Neural cell (in vitro differentiated cells): ENCODE results near the gene STX18. TPM values are rescaled to one million over a fixed set of nuclear protein-coding genes. Genes with fewer than 3 reads are reported as not detected.
"Not testable (repeated sequence)": the region's sequence is repeated elsewhere in the genome, so short reads cannot be mapped to it uniquely, and the experiment has no call there.

Experiments used
- H2AFZ ChIP-seq: fragments of 200-600, 300-800 bp; sonication (generic), shearing (Covaris generic); 2 replicates; pipeline ENCODE4 v1.6.0; 2014; ENCODE audit warnings: low read depth, mild to moderate bottlenecking, antibody characterized with exemption, low read length, moderate library complexity
- H3F3A ChIP-seq: fragments of 200-600 bp; shearing (Covaris generic); 2 replicates; pipeline ENCODE4 v1.6.1; 2016; ENCODE audit warnings: mild to moderate bottlenecking, moderate library complexity, mixed read lengths, antibody characterized with exemption, low read length; ENCODE audit not compliant: insufficient read depth, poor library complexity, severe bottlenecking
- H3K27ac ChIP-seq: fragments of 200-600, 300-800 bp; sonication (generic), shearing (Covaris generic); 2 replicates; pipeline ENCODE4 v1.5.1; 2014; ENCODE audit warnings: mild to moderate bottlenecking, low read length, moderate library complexity
- H3K27me3 ChIP-seq: fragments of 300-800, 200-600 bp; sonication (generic), shearing (Covaris generic); 2 replicates; pipeline ENCODE4 v1.6.0; 2014; ENCODE audit warnings: mild to moderate bottlenecking, low read depth, low read length, moderate library complexity; ENCODE audit not compliant: insufficient read depth
- H3K36me3 ChIP-seq: fragments of 300-800, 200-600 bp; sonication (generic), shearing (Covaris generic); 2 replicates; pipeline ENCODE4 v1.5.1; 2014; ENCODE audit warnings: mild to moderate bottlenecking, antibody characterized with exemption, low read length, moderate library complexity; ENCODE audit not compliant: insufficient read depth
- H3K4me2 ChIP-seq: fragments of 300-800, 200-600 bp; sonication (generic), shearing (Covaris generic); 2 replicates; pipeline ENCODE4 v1.6.0; 2014; ENCODE audit warnings: mild to moderate bottlenecking, low read length
- H3K4me3 ChIP-seq: fragments of 300-800, 200-600 bp; sonication (generic), shearing (Covaris generic); 2 replicates; pipeline ENCODE4 v1.5.1; 2014; ENCODE audit warnings: mild to moderate bottlenecking, low read length, moderate library complexity
- H3K79me2 ChIP-seq: fragments of 200-600 bp; shearing (Covaris generic); replicated peaks from 2 replicates; pipeline ENCODE4 v1.6.0; 2014; ENCODE audit warnings: mild to moderate bottlenecking, low read length, moderate library complexity; ENCODE audit not compliant: insufficient read depth
- H3K9ac ChIP-seq: fragments of 300-800, 200-600 bp; sonication (generic), shearing (Covaris generic); 2 replicates; pipeline ENCODE4 v1.6.1; 2016; ENCODE audit warnings: mild to moderate bottlenecking, low read length, mixed read lengths
- H3K9me2 ChIP-seq: fragments of 200-600 bp; shearing (Covaris generic); 2 replicates; pipeline ENCODE4 v1.6.1; 2016; ENCODE audit warnings: mild to moderate bottlenecking, low read length, mixed read lengths; ENCODE audit not compliant: insufficient read depth
- H3K9me3 ChIP-seq: fragments of 200-600, 300-800 bp; sonication (generic), shearing (Covaris generic); 2 replicates; pipeline ENCODE4 v1.6.1; 2016; ENCODE audit warnings: mild to moderate bottlenecking, mixed run types, low read length, moderate library complexity, mixed read lengths
- H4K20me1 ChIP-seq: fragments of 200-600 bp; shearing (Covaris generic); 2 replicates; pipeline ENCODE4 v1.6.1; 2016; ENCODE audit warnings: mild to moderate bottlenecking, mixed run types; ENCODE audit not compliant: insufficient read depth
- CTCF ChIP-seq: fragments of 450-650 bp; IDR thresholded peaks from 2 replicates; pipeline ENCODE4 v1.5.1; 2014; ENCODE audit warnings: antibody characterized with exemption, mild to moderate bottlenecking, moderate library complexity; ENCODE audit not compliant: poor library complexity, severe bottlenecking
- EP300 ChIP-seq: fragments of 450-650 bp; conservative IDR thresholded peaks from 2 replicates; pipeline ENCODE4 v1.6.1; 2014; ENCODE audit warnings: antibody characterized with exemption, mild to moderate bottlenecking, moderate library complexity; ENCODE audit not compliant: poor library complexity, severe bottlenecking
- EZH2 ChIP-seq: fragments of 200-600, 300-800 bp; shearing (Covaris generic), sonication (generic); IDR thresholded peaks from 2 replicates; pipeline ENCODE4 v1.6.1; 2014; ENCODE audit warnings: antibody characterized with exemption, low read length, borderline replicate concordance, mild to moderate bottlenecking; ENCODE audit not compliant: insufficient read depth, poor library complexity, severe bottlenecking
- MXI1 ChIP-seq: fragments of 450-650 bp; conservative IDR thresholded peaks from 2 replicates; pipeline ENCODE4 v1.6.1; 2014; ENCODE audit warnings: antibody characterized with exemption, mild to moderate bottlenecking; ENCODE audit not compliant: poor library complexity, severe bottlenecking
- POLR2AphosphoS5 ChIP-seq: IDR thresholded peaks from 2 replicates; pipeline ENCODE4 v1.6.1; 2012
- RAD21 ChIP-seq: fragments of 450-650 bp; conservative IDR thresholded peaks from 2 replicates; pipeline ENCODE4 v1.6.1; 2014; ENCODE audit warnings: antibody characterized with exemption, mild to moderate bottlenecking, moderate library complexity
- REST ChIP-seq: IDR thresholded peaks from 2 replicates; pipeline ENCODE4 v1.6.1; 2012; ENCODE audit warnings: borderline replicate concordance
- SMC3 ChIP-seq: fragments of 450-650 bp; conservative IDR thresholded peaks from 2 replicates; pipeline ENCODE4 v1.6.1; 2014; ENCODE audit warnings: antibody characterized with exemption, mild to moderate bottlenecking, moderate library complexity; ENCODE audit not compliant: poor library complexity
- TAF1 ChIP-seq: IDR thresholded peaks from 2 replicates; pipeline ENCODE4 v1.6.1; 2012; ENCODE audit warnings: low read depth
- polyA plus RNA-seq: library from polyadenylated mRNA; depleted of rRNA; stranded (reverse); fragments of >200 nt; gene quantifications from 2 replicates; pipeline ENCODE4 v1.2.3, GENCODE V29; 2014

STX18 gene
- polyA plus RNA-seq, 1 donor from 2014 or later, result 64.5 TPM

- no peak overlapping the region for H3K4me2 ChIP-seq
- H3K4me3 ChIP-seq, result no peak overlapping the region
- no peaks in the 10 kb centered on the region for H3K36me3 ChIP-seq
- no peak overlapping the region for H2AFZ ChIP-seq
- no peaks in the 10 kb centered on the region for H3K9me3 ChIP-seq
- no peaks in the 10 kb centered on the region for H3F3A ChIP-seq
- TF ChIP-seq TAF1 (no peak), SMC3 (no peak), POLR2AphosphoS5 (no peak), EP300 (no peak), MXI1 (no peak), EZH2 (no peak), CTCF (no peak), RAD21 (no peak), REST (no peak)
- no peak overlapping the region for H3K27ac ChIP-seq
- no peaks in the 10 kb centered on the region for H3K9me2 ChIP-seq
- H3K27me3 ChIP-seq, result no peaks in the 10 kb centered on the region
- H4K20me1 ChIP-seq, result no peaks in the 10 kb centered on the region
- H3K9ac ChIP-seq, result no peak overlapping the region
- H3K79me2 ChIP-seq, result no peaks in the 10 kb centered on the region
Observed at GRCh38 chr4:4554234-4554633, 12.4 kb upstream of the STX18 start.

- not testable (repeated sequence) for H3K79me2 ChIP-seq, H3K27me3 ChIP-seq, H3K9me3 ChIP-seq, H3K27ac ChIP-seq, H3F3A ChIP-seq, H3K9ac ChIP-seq, H3K4me2 ChIP-seq, H3K9me2 ChIP-seq, H2AFZ ChIP-seq, H3K4me3 ChIP-seq, H4K20me1 ChIP-seq, H3K36me3 ChIP-seq
Observed at GRCh38 chr4:4552042-4552441, 10.2 kb upstream of the STX18 start.

- not testable (repeated sequence) for H3K79me2 ChIP-seq, H3K4me2 ChIP-seq, H3K27ac ChIP-seq, H3K4me3 ChIP-seq, H2AFZ ChIP-seq, H3K36me3 ChIP-seq, H3K9me3 ChIP-seq, H3K27me3 ChIP-seq, H3K9ac ChIP-seq, H3F3A ChIP-seq, H4K20me1 ChIP-seq, H3K9me2 ChIP-seq
Observed at GRCh38 chr4:4550161-4550560, 8.3 kb upstream of the STX18 start.
